NT2/D1 (cell line): ENCODE measurements around the gene EPHA3.

Experiments
- SUZ12 ChIP-seq: IDR thresholded peaks from 2 replicates; pipeline ENCODE4 v1.6.1; 2011; ENCODE audit not compliant: insufficient read length, insufficient read depth; ENCODE audit errors: extremely low read depth
- YY1 ChIP-seq: IDR thresholded peaks from 2 replicates; pipeline ENCODE4 v1.6.1; 2011; ENCODE audit not compliant: insufficient read length, insufficient read depth

- no peak for TF ChIP-seq SUZ12
- TF ChIP-seq YY1: no peak
These were observed 387.3 kb downstream of the EPHA3 start for GRCh38 chr3:89494734-89495133.
